Activated CD4-positive, alpha-beta T cell treated with anti-CD3 and anti-CD28 coated beads, Interleukin-2, amount 10 ng/mL, durations not matched to agents 7 days and 5 days (primary cell): ENCODE results near the gene CKB. TPM values are rescaled to one million over a fixed set of nuclear protein-coding genes. Genes with fewer than 3 reads are reported as not detected.

ENCODE experiments used
- CTCF ChIA-PET: fragments of 350-600 bp; sonication (Branson Sonifier 250); formaldehyde crosslinking; loops from one replicate; lab custom pipeline; 2021; ENCODE audit warnings: antibody characterized with exemption; lab: Charles Lee
- POLR2A ChIA-PET: fragments of 350-600 bp; sonication (Branson Sonifier 250); formaldehyde crosslinking; loops from one replicate; lab custom pipeline; 2021; ENCODE audit warnings: antibody characterized with exemption; lab: Charles Lee
- DNase-seq: peaks from one replicate; pipeline ENCODE4 v3.0.0-alpha.2; 2020
- H3K27ac Mint-ChIP-seq: one replicate; pipeline ENCODE4 v1.8.0; 2021; ENCODE audit warnings: mild to moderate bottlenecking, moderate library complexity, mixed read lengths
- H3K27me3 Mint-ChIP-seq: one replicate; pipeline ENCODE4 v1.8.0; 2021; ENCODE audit warnings: mixed read lengths
- H3K36me3 Mint-ChIP-seq: one replicate; pipeline ENCODE4 v1.8.0; 2021; ENCODE audit warnings: low read depth, mixed read lengths
- H3K4me1 Mint-ChIP-seq: one replicate; pipeline ENCODE4 v1.8.0; 2021; ENCODE audit warnings: mixed read lengths
- H3K4me3 Mint-ChIP-seq: one replicate; pipeline ENCODE4 v1.8.0; 2021; ENCODE audit warnings: mild to moderate bottlenecking, moderate library complexity, mixed read lengths
- H3K9me3 Mint-ChIP-seq: one replicate; pipeline ENCODE4 v1.8.0; 2021; ENCODE audit warnings: mixed read lengths
- total RNA-seq, 2 experiments: library from RNA; stranded (reverse); gene quantifications; one replicate each; pipeline ENCODE4 v1.2.3, GENCODE V29; 2021

CKB gene
- total RNA-seq, 2 experiments from 2014 or later, result 0.52 to 0.67 TPM

DNA sequence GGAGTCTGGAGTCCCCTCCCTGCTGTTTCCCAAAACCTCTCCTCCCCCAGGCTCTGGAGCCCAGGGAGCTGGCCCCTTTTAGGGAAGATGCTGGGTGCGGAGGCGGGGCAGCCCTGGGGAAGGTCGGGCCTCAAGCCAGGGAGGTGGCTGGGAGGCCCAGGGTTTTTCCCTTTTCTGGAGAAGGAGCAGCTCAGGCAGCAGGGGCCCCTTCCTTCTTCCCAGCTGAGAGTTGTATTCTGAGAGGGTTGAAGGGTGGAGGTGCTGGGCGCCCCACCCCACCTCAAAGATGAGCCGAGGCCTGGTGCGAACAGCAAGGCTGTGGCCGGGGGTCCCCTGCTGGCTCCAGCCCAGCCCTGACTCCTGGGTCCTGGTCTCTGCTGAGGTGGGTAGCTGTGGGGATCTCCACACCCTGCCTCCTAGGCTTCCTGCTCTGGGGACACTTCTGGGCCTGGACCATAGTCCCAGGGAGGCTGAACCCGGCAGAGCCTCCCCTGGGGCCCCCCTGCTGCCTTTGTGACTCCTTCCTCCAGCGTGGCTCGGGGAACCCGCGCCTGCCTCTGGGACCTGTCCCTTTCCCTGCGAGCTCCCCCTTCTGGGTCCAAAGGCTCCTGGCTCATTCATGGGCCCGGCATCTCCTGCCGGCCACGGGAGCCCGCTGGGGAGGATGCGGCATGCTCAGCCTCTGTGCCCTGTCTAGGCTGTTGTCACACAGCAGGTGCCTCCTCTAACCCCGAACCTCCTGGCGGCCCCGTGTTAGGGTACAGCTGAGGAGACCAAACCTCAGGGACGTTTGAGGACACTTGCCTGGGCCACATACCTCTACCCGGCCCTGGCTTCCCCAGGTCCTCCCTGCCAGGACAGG is 10.7 kb upstream of the CKB start:
- Mint-ChIP-seq H3K4me1 (peaks cover 24% of the 10 kb centered on the region), H3K36me3 (peaks cover 4% of the 10 kb centered on the region), H3K4me3 (no peak overlapping the region), H3K27ac (no peak overlapping the region), H3K9me3 (no peaks in the 10 kb centered on the region), H3K27me3 (no peaks in the 10 kb centered on the region)
- ChIA-PET CTCF (interaction anchor here (2.1 kb wide), 1 partner anchor 15 kb away, joined by 7 read pairs; no protein-coding TSS in a partner anchor), POLR2A (no interaction called here)
- DNase-seq, result no peak

DNA sequence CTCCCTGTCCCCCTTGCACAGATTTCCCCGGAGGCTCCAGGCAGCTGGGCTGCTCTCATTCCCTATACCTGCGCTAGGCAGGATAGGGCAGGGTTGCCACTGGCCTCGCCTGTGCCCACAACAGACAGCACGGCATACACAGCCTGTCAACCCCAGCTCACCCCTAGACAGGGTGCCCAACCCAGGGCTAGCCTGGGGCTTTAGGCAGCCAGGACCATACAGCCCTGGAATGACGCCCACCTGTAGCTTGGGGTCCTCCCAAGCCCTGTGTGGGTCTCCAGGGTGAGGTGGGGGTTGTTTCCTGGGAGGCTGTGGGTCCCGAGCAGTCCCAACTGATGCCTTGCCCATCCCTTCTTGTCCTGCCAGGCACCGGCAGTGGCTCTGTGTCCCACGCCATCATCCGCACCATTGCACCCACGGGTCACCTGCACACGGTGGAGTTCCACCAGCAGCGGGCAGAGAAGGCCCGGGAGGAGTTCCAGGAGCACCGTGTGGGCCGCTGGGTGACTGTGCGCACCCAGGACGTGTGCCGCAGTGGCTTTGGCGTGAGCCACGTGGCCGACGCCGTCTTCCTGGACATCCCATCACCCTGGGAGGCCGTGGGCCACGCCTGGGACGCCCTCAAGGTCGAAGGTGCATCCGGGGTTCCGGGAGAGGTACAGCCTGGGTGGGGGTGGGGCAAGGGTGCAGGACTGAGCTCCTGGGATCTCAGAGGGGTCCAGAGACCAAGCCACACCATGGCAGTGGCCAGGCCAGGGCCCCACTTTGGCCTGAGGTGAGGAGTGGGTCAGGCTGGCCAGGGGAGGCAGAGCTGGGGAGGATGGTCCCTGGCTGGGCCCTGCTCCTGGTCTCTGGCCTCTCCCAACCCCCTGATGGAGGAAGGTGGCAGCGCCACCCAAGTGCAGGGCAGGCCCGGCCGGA is 9.8 kb upstream of the CKB start:
- H3K27me3 Mint-ChIP-seq, result no peaks in the 10 kb centered on the region
- no peaks in the 10 kb centered on the region for H3K9me3 Mint-ChIP-seq
- ChIA-PET POLR2A (no interaction called here), CTCF (no interaction called here)
- peaks cover 4% of the 10 kb centered on the region for H3K36me3 Mint-ChIP-seq
- no peak overlapping the region for H3K4me3 Mint-ChIP-seq
- no peak for DNase-seq
- H3K27ac Mint-ChIP-seq, result no peak overlapping the region
- peaks cover 30% of the 10 kb centered on the region for H3K4me1 Mint-ChIP-seq

- no peaks in the 10 kb centered on the region for H3K27me3 Mint-ChIP-seq
- H3K4me3 Mint-ChIP-seq, result no peak overlapping the region
- ChIA-PET CTCF (interaction anchor here (0.5 to 2.6 kb wide), 3 partner anchors 14 to 966 kb away, joined by 3 to 7 read pairs (median 3); no protein-coding TSS in a partner anchor), POLR2A (no interaction called here)
- no peak for DNase-seq
- H3K27ac Mint-ChIP-seq, result peak overlapping the region; percentile 50
- H3K36me3 Mint-ChIP-seq, result peaks cover 4% of the 10 kb centered on the region
- H3K4me1 Mint-ChIP-seq, result peaks cover 39% of the 10 kb centered on the region
- H3K9me3 Mint-ChIP-seq, result no peaks in the 10 kb centered on the region
Observed at GRCh38 chr14:103531421-103532215, 9.0 kb upstream of the CKB start.

- ChIA-PET POLR2A (no interaction called here), CTCF (interaction anchor here (0.5 to 2.6 kb wide), 4 partner anchors 13 to 965 kb away, joined by 3 to 7 read pairs (median 3); no protein-coding TSS in a partner anchor)
- Mint-ChIP-seq H3K4me3 (peak overlapping the region; percentile 95), H3K9me3 (no peaks in the 10 kb centered on the region), H3K27ac (peak overlapping the region; percentile 50), H3K36me3 (peaks cover 4% of the 10 kb centered on the region), H3K27me3 (no peaks in the 10 kb centered on the region), H3K4me1 (peaks cover 40% of the 10 kb centered on the region)
- no peak for DNase-seq
Observed at GRCh38 chr14:103530831-103531230, 8.2 kb upstream of the CKB start.

DNA sequence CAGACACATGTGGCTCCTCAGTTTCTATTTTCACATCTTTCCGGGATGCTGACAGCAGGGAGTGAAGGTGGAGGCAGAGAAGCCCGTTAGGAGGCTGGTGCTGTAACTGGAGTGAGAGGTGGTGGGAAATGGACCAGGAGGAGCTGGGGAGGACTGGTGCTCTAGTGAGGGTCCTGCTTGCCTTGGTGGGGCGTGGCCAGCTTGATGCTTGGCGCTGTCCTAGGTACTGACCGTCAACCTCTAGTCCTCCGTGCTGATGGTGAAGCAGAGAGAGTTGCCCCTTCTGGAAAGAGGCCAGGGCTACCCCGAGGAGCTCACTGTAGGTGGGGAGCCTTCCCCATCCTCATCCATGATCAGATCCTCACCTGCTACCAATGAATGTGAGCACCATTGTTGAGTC is 7.8 kb upstream of the CKB start:
- no peaks in the 10 kb centered on the region for H3K27me3 Mint-ChIP-seq
- H3K36me3 Mint-ChIP-seq, result peaks cover 4% of the 10 kb centered on the region
- POLR2A ChIA-PET, result no interaction called here
- CTCF ChIA-PET, result interaction anchor here (1.0 to 2.6 kb wide), 4 partner anchors 9 to 30 kb away, joined by 3 to 7 read pairs (median 4); no protein-coding TSS in a partner anchor
- peak; percentile 43 for DNase-seq
- peaks cover 40% of the 10 kb centered on the region for H3K4me1 Mint-ChIP-seq
- peak overlapping the region; percentile 95 for H3K4me3 Mint-ChIP-seq
- H3K9me3 Mint-ChIP-seq, result no peaks in the 10 kb centered on the region
- peak overlapping the region; percentile 71 for H3K27ac Mint-ChIP-seq

- peaks cover 40% of the 10 kb centered on the region for H3K4me1 Mint-ChIP-seq
- peaks cover 4% of the 10 kb centered on the region for H3K36me3 Mint-ChIP-seq
- ChIA-PET POLR2A (no interaction called here), CTCF (interaction anchor here (0.9 to 2.6 kb wide), 6 partner anchors 8 to 76 kb away, joined by 3 to 7 read pairs (median 3); no protein-coding TSS in a partner anchor)
- no peaks in the 10 kb centered on the region for H3K9me3 Mint-ChIP-seq
- no peak for DNase-seq
- H3K4me3 Mint-ChIP-seq, result peak overlapping the region; percentile 95
- H3K27me3 Mint-ChIP-seq, result peaks cover under 1% of the 10 kb centered on the region
- H3K27ac Mint-ChIP-seq, result peak overlapping the region; percentile 98
Observed at GRCh38 chr14:103529383-103530365, 7.0 kb upstream of the CKB start.

GRCh38 chr14:103528587-103529382 is 6.2 kb upstream of the CKB start, which contains the start of gene TRMT61A:
Gene TRMT61A, plus strand, starts transcription at chr14:103529196. Its CDS starts 783 bp downstream, at chr14:103529979.
- Mint-ChIP-seq H3K4me3 (peak within 1 kb of the TSS; percentile 95), H3K9me3 (no peaks in the 10 kb centered on the region), H3K27me3 (peaks cover 10% of the 10 kb centered on the region), H3K4me1 (peaks cover 40% of the 10 kb centered on the region), H3K36me3 (peaks cover 4% of the 10 kb centered on the region), H3K27ac (peak within 1 kb of the TSS; percentile 98)
- ChIA-PET POLR2A (interaction anchor here (0.5 kb wide), 1 partner anchor 19 kb away, joined by 3 read pairs; no protein-coding TSS in a partner anchor), CTCF (interaction anchor here (0.9 to 2.6 kb wide), 6 partner anchors 8 to 75 kb away, joined by 3 to 12 read pairs (median 6); no protein-coding TSS in a partner anchor)
- peak; percentile 76 for DNase-seq

DNA sequence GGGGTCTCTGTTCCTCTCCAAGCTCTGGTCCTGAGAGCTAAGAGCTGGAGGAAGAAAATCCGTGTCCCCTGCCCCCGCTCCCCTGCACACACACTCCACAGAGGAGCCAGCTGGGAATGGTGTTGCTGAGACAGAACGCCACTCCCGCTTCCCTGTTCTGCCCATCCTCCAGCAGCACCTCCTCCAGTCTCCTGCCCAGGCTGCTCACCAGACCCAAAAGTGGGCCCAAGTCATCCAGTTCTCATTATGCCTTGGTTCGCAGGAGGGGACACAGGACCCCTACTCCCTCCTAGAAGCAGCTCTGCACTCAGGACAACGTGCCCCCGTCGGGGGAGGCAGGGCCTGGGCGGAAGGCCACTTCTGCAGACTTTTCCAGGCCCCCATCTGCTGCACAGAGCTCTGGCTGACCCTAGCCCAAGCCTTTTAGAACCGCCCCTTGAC is 5.5 kb upstream of the CKB start:
- Mint-ChIP-seq H3K36me3 (peaks cover 4% of the 10 kb centered on the region), H3K4me1 (peaks cover 44% of the 10 kb centered on the region), H3K9me3 (no peaks in the 10 kb centered on the region), H3K27me3 (peaks cover 16% of the 10 kb centered on the region), H3K4me3 (peak overlapping the region; percentile 95), H3K27ac (peak overlapping the region; percentile 98)
- no peak for DNase-seq
- ChIA-PET POLR2A (interaction anchor here (0.5 kb wide), 1 partner anchor 19 kb away, joined by 3 read pairs; no protein-coding TSS in a partner anchor), CTCF (interaction anchor here (0.5 to 2.5 kb wide), 4 partner anchors 10 to 1149 kb away, joined by 3 to 12 read pairs (median 6); no protein-coding TSS in a partner anchor)

DNA sequence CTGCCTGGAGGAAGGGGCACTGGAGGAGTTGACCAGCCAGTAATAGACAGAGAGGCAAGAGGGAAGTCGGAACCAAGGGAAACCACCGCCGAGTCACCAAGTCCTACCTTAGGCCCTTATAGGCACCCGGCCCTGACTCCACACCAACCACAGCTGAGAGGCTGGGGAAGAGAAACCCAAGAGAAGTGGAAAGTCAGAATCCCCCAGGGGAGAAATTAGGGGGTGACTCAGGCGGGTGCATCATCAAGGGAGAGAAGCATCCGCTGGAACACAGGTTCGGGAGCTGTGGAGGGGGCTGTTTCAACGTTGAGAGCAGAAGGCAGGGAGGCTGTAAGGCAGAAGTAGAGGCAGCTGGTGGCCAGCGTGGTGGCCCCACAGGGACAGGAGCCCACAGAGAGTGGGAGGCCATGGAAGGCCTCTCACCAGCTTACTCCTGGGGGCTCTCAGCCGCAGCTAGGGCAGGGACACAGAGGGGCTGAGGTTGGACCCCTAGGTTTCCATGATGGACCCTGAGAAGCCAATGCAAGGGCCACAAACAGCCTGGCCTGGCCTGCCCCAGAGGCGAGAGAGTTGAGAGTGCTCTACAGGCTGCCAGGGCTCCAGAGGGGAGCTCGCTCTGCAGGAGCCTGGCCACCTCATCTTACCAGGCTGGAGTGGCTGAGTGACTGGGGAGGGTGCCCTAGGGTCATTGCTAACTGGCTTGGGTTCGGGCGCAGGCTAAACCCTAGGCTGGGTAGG is 4.9 kb upstream of the CKB start:
- H3K4me3 Mint-ChIP-seq, result peak overlapping the region; percentile 95
- peaks cover 44% of the 10 kb centered on the region for H3K4me1 Mint-ChIP-seq
- peak overlapping the region; percentile 62 for H3K27ac Mint-ChIP-seq
- peaks cover 4% of the 10 kb centered on the region for H3K36me3 Mint-ChIP-seq
- no peaks in the 10 kb centered on the region for H3K9me3 Mint-ChIP-seq
- ChIA-PET POLR2A (no interaction called here), CTCF (interaction anchor here (0.5 to 2.5 kb wide), 3 partner anchors 9 to 1149 kb away, joined by 4 to 12 read pairs (median 7); no protein-coding TSS in a partner anchor)
- DNase-seq, result no peak
- H3K27me3 Mint-ChIP-seq, result peaks cover 16% of the 10 kb centered on the region

DNA sequence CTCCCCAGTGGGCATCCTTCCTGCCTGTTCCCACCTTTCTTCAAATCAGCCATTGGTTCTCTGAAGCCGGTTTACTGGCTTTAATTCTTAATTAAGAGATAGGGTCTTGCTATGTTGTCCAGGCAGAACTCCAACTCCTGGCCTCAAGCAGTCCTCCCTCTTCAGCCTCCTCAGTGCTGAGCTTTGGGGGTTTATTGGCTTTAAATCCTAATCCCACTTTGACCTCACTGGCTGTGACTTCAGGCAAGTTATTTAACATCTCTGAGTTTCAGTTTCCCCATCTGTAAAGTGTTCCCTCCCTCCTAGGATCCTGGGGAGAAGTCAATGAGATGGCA is 4.3 kb upstream of the CKB start:
- POLR2A ChIA-PET, result no interaction called here
- peak overlapping the region; percentile 62 for H3K27ac Mint-ChIP-seq

More for the DNA sequence above, 4.3 kb upstream of the CKB start:
- H3K4me1 Mint-ChIP-seq, result peaks cover 44% of the 10 kb centered on the region
- peaks cover 20% of the 10 kb centered on the region for H3K27me3 Mint-ChIP-seq
- H3K9me3 Mint-ChIP-seq, result no peaks in the 10 kb centered on the region
- no peak for DNase-seq
- CTCF ChIA-PET, result interaction anchor here (0.5 to 2.5 kb wide), 3 partner anchors 9 to 232 kb away, joined by 4 to 12 read pairs (median 4); no protein-coding TSS in a partner anchor
- peaks cover 4% of the 10 kb centered on the region for H3K36me3 Mint-ChIP-seq
- H3K4me3 Mint-ChIP-seq, result peak overlapping the region; percentile 95
